Hippocampal formation (tissue), 2 donors: ENCODE data around the gene IQCF5.
"Not testable (repeated sequence)": the region's sequence is repeated elsewhere in the genome, so short reads cannot be mapped to it uniquely, and the experiment has no call there.

ENCODE experiments used
- DNase-seq, 2 donors: peaks; one replicate each; lab custom pipeline; 2025; lab: John Stamatoyannopoulos, UW

The IQCF5 gene

GRCh38 chr3:51868896-51869295 is 6.5 kb downstream of the IQCF5 start:
- DNase-seq, result not testable (repeated sequence)

GRCh38 chr3:51862886-51863285 is 12.5 kb downstream of the IQCF5 start:
- no peak for DNase-seq

GRCh38 chr3:51860703-51861665 is 14.4 kb downstream of the IQCF5 start, which contains the start of gene IQCF2:
Gene IQCF2, plus strand, starts transcription at chr3:51861615. Its CDS starts 52 bp downstream, at chr3:51861667.
- DNase-seq, result no peak

- DNase-seq, result not testable (repeated sequence)
Measured at GRCh38 chr3:51855411-51855810, 20.0 kb downstream of the IQCF5 start.

GRCh38 chr3:51845129-51845528 is 30.3 kb downstream of the IQCF5 start:
- no peak for DNase-seq

- no peak for DNase-seq
Measured at GRCh38 chr3:51836606-51837005, 38.8 kb downstream of the IQCF5 start.

GRCh38 chr3:51830836-51831385 is 44.5 kb downstream of the IQCF5 start:
- no peak for DNase-seq

GRCh38 chr3:51830345-51830744 is 45.1 kb downstream of the IQCF5 start:
- DNase-seq, result no peak

GRCh38 chr3:51828297-51828696 is 47.1 kb downstream of the IQCF5 start:
- no peak for DNase-seq
